Testis (tissue), 3 donors: ENCODE data around the gene TIAM2. TPM values are rescaled to one million over a fixed set of nuclear protein-coding genes. Genes with fewer than 3 reads are reported as not detected.

Source experiments
- DNase-seq: peaks from one replicate; pipeline ENCODE4 v3.0.0-alpha.2; 2019
- H3K27ac ChIP-seq, 2 donors: fragments of 200-600 bp; sonication (generic); one replicate each; pipeline ENCODE4 v1.5.1; 2019
- H3K27me3 ChIP-seq: fragments of 200-600 bp; sonication (generic); one replicate; pipeline ENCODE4 v1.5.1; 2019
- H3K36me3 ChIP-seq: fragments of 200-600 bp; sonication (generic); one replicate; pipeline ENCODE4 v1.5.1; 2017; ENCODE audit warnings: low read depth; ENCODE audit errors: missing control alignments
- H3K4me1 ChIP-seq: fragments of 200-600 bp; sonication (generic); one replicate; pipeline ENCODE4 v1.5.1; 2019
- H3K4me3 ChIP-seq, 2 donors: fragments of 200-600 bp; sonication (generic); one replicate each; pipeline ENCODE4 v1.5.1; 2017 to 2019
- H3K9me3 ChIP-seq: fragments of 200-600 bp; sonication (generic); one replicate; pipeline ENCODE4 v1.5.1; 2017
- CTCF ChIP-seq, 3 experiments: fragments of 450-650 bp in 2 of 3; fragments of 200-600 bp in 1 of 3; sonication (generic) in 1 of 3; IDR thresholded peaks; one replicate each; pipeline ENCODE4 v1.5.1; 2016 to 2019; ENCODE audit warnings: antibody characterized with exemption in 3 of 3, mild to moderate bottlenecking in 2 of 3, moderate library complexity in 1 of 3
- POLR2A ChIP-seq: fragments of 450-650 bp; IDR thresholded peaks from one replicate; pipeline ENCODE4 v1.6.1; 2017; ENCODE audit warnings: antibody characterized with exemption, mild to moderate bottlenecking, moderate library complexity
- WGBS, 2 donors: methylation state at CpG; one replicate each; pipeline ENCODE4 v1.1.5; 2018; 5-methylcytosine and 5-hydroxymethylcytosine counted together
- intact Hi-C: fragments of 100-400 bp; cut with DNase I; formaldehyde crosslinking; loops from one replicate; pipeline ENCODE4 v1.15.1; 2023; ENCODE audit warnings: low total_unique reads
- polyA plus RNA-seq: library from polyadenylated mRNA; stranded (reverse); fragments of 350-450 nt; fragmentation: Illumina TruSeq; extraction: RNeasy Lipid Tissue Mini Kit (QIAGEN cat#74804); gene quantifications from one replicate; pipeline ENCODE4 v1.2.3, GENCODE V29; 2014; ENCODE audit warnings: low read depth, low replicate concordance; ENCODE audit not compliant: insufficient read depth
- total RNA-seq, 2 donors: library from RNA; depleted of rRNA; stranded (reverse); fragments of >200 nt; gene quantifications; one replicate each; pipeline ENCODE4 v1.2.3, GENCODE V29; 2016

TIAM2 gene
- total and polyA plus RNA-seq, 3 donors from 2014 or later: 22.7 to 43.8 (median 38.0) TPM

- Histone ChIP-seq H3K4me3 (no peak overlapping the region), H3K9me3 (no peaks in the 10 kb centered on the region), H3K27me3 (no peaks in the 10 kb centered on the region), H3K36me3 (no peaks in the 10 kb centered on the region), H3K27ac (no peak overlapping the region), H3K4me1 (no peaks in the 10 kb centered on the region)
- intact Hi-C loops: no loop called here
- 93 to 98% methylated on average over 3 of the region's 3 CpGs for WGBS, 2 donors
- TF ChIP-seq POLR2A (no peak), CTCF (IDR thresholded peaks at IDR 0.05) (no peak)
- DNase-seq: no peak
Observed at GRCh38 chr6:155008625-155009024, 13.5 kb downstream of the TIAM2 start.

GRCh38 chr6:155010940-155011339, 15.8 kb downstream of the TIAM2 start:
- intact Hi-C loops: no loop called here
- TF ChIP-seq POLR2A (no peak), CTCF (IDR thresholded peaks at IDR 0.05) (no peak)
- Histone ChIP-seq H3K4me1 (no peaks in the 10 kb centered on the region), H3K4me3 (no peak overlapping the region), H3K27ac (no peak overlapping the region), H3K36me3 (no peaks in the 10 kb centered on the region), H3K9me3 (no peaks in the 10 kb centered on the region), H3K27me3 (no peaks in the 10 kb centered on the region)
- no peak for DNase-seq
- 87 to 93% methylated on average over 6 of the region's 6 CpGs for WGBS, 2 donors

- Histone ChIP-seq H3K9me3 (no peaks in the 10 kb centered on the region), H3K4me3 (no peak overlapping the region), H3K4me1 (no peaks in the 10 kb centered on the region), H3K36me3 (no peaks in the 10 kb centered on the region), H3K27ac (no peak overlapping the region), H3K27me3 (no peaks in the 10 kb centered on the region)
- intact Hi-C loops: no loop called here
- TF ChIP-seq POLR2A: no peak
- TF ChIP-seq CTCF (IDR thresholded peaks at IDR 0.05): no peak
- WGBS, 2 donors: 81 to 86% methylated on average over 5 of the region's 5 CpGs
- DNase-seq: no peak
Observed at GRCh38 chr6:155011809-155012291, 16.7 kb downstream of the TIAM2 start.

GRCh38 chr6:155013457-155013876, 18.4 kb downstream of the TIAM2 start:
- 74 to 75% methylated on average over 4 of the region's 4 CpGs for WGBS, 2 donors
- DNase-seq: no peak
- H3K9me3 ChIP-seq: no peaks in the 10 kb centered on the region
- intact Hi-C loops: no loop called here
- TF ChIP-seq CTCF (IDR thresholded peaks at IDR 0.05) (no peak), POLR2A (no peak)
- no peaks in the 10 kb centered on the region for H3K36me3 ChIP-seq
- H3K4me1 ChIP-seq: no peaks in the 10 kb centered on the region
- no peak overlapping the region for H3K4me3 ChIP-seq
- no peaks in the 10 kb centered on the region for H3K27me3 ChIP-seq
- no peak overlapping the region for H3K27ac ChIP-seq

GRCh38 chr6:155014137-155014536, 19.0 kb downstream of the TIAM2 start:
- Histone ChIP-seq H3K36me3 (no peaks in the 10 kb centered on the region), H3K4me1 (no peaks in the 10 kb centered on the region), H3K4me3 (no peak overlapping the region), H3K27me3 (no peaks in the 10 kb centered on the region), H3K9me3 (no peaks in the 10 kb centered on the region), H3K27ac (no peak overlapping the region)
- 88 to 90% methylated on average over 1 of the region's 1 CpG for WGBS, 2 donors
- TF ChIP-seq POLR2A: no peak
- no peak for TF ChIP-seq CTCF (IDR thresholded peaks at IDR 0.05)
- no peak for DNase-seq
- intact Hi-C loops: no loop called here
